NB4 (cell line): ENCODE results near the gene KRTAP22-2.

Source experiments
- CTCF ChIP-seq: IDR thresholded peaks from one replicate; pipeline ENCODE4 v1.5.1; 2012; ENCODE audit warnings: low read depth, low read length
- MYC ChIP-seq: IDR thresholded peaks from 2 replicates; pipeline ENCODE4 v1.6.1; 2011; ENCODE audit warnings: low read depth, low read length
- POLR2A ChIP-seq: IDR thresholded peaks from 2 replicates; pipeline ENCODE4 v1.6.1; 2011; ENCODE audit warnings: mild to moderate bottlenecking; ENCODE audit not compliant: insufficient read length; ENCODE audit errors: extremely low read depth

DNA sequence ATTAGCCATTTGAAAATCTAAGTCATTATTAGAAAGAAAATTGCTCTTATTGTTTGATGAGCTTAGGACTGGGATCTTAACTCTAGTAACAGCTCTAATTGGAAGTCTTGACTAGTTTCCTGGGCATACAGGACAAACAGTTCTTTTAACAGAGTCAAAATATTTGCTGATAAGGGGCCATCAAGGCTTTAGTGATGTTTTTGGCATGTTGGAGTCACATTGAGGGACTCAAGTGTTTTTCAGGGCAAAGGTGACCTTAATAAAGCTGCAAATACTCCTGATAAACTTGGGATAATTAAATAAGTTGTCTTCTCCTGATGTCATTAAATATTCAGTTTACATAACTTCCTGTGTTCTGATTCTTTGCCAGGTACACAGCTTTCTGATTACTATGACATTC lies 22.6 kb downstream of the KRTAP22-2 start:
- no peak for TF ChIP-seq CTCF
- TF ChIP-seq POLR2A: no peak
- no peak for TF ChIP-seq MYC
